Activated naive CD4-positive, alpha-beta T cell treated with anti-CD3 and anti-CD28 coated beads, Interleukin-2, amount 50 U/mL, for 72 hours (primary cell): ENCODE measurements around the gene EDRF1. TPM values are rescaled to one million over a fixed set of nuclear protein-coding genes. Genes with fewer than 3 reads are reported as not detected.
A peak's percentile ranks its signal among the peaks of the same experiment; 100 is the strongest.
"Not testable (repeated sequence)": the region's sequence is repeated elsewhere in the genome, so short reads cannot be mapped to it uniquely, and the experiment has no call there.

ENCODE experiments used
- ATAC-seq, 2 donors: fragments of 150-1000 bp; cut with Tn5 transposase; 2 replicates each; pipeline ENCODE4 v1.10.0; 2021; ENCODE audit warnings: mild to moderate bottlenecking in 2 of 2, moderate library complexity in 2 of 2
- DNase-seq, 2 donors: peaks; one replicate each; pipeline ENCODE4 v3.0.0; 2021 to 2022; ENCODE audit warnings: low spot score in 2 of 2
- H3K27ac Mint-ChIP-seq, 2 donors: one replicate each; pipeline ENCODE4 v1.8.0; 2022; ENCODE audit warnings: mild to moderate bottlenecking in 2 of 2, mixed read lengths in 2 of 2
- H3K36me3 Mint-ChIP-seq, 2 donors: one replicate each; pipeline ENCODE4 v1.8.0; 2022; ENCODE audit warnings: mixed read lengths in 2 of 2
- H3K9me3 Mint-ChIP-seq, 2 donors: one replicate each; pipeline ENCODE4 v1.8.0; 2022; ENCODE audit warnings: mixed read lengths in 2 of 2
- total RNA-seq, 2 donors: library from RNA; stranded (reverse); gene quantifications; one replicate each; pipeline ENCODE4 v1.2.3, GENCODE V29; 2022

Gene EDRF1
- total RNA-seq, 2 donors from 2014 or later = 33.9 to 34.4 TPM

DNA sequence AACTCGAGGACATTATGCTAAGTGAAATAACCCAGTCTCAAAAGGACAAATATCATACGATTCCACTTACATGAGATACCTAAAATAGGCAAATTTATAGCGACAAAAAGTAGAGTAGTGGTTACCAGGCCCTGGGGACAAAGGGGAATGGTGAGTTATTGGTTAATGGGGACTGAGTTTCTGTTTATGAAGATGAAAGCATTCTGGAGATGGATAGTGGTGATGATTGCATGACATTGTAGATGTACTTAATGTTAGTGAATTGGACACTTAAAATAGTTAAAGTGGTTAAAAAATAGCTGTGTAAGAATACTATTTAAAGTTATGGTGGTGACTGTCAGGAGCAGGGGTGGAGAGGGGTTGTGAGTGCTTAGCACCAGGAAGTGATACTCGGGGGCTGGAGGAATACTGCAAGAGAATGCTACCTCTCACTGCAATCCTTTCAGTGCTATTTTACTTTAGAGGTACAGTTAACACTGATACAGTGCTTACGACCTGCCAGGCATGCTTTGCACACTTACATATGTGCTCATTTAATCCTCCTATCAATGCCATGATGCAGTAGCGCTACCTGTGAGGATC is 19.9 kb upstream of the EDRF1 start:
- no peak for ATAC-seq
- Mint-ChIP-seq H3K9me3 (peaks cover 0 to 5% of the 10 kb centered on the region in 2 donors), H3K36me3 (no peaks in the 10 kb centered on the region), H3K27ac (no peak overlapping the region)
- DNase-seq = no peak

DNA sequence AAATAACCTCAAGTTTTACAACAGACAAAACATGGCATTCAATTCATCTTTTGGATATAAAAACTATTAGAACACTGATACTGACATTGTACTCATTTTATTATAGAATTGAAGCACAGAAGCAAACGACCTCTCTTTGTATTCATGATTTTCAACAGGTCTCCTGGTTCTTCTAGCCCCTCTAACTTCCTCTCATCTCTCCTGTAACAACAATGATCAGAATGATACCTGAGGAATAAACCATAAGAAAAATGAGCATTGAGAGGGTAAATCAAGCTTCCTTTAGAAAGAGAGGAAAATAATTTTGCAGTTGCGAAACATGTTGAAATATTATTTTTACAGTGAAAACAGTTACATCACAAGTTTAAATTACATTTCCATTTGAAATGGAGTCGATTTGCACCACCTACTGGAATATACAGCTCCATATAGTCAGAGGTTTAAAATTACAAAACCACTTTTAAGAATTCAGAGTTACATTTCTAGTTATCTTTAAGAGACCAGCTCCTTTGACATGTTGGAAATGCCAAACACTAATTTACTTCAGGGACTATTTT is 19.1 kb upstream of the EDRF1 start:
- H3K27ac Mint-ChIP-seq = no peak overlapping the region
- H3K9me3 Mint-ChIP-seq = peaks cover 0 to 5% of the 10 kb centered on the region in 2 donors
- H3K36me3 Mint-ChIP-seq = no peaks in the 10 kb centered on the region
- DNase-seq (no peak), ATAC-seq (no peak)

- peaks cover 13 to 16% of the 10 kb centered on the region in 2 donors for H3K9me3 Mint-ChIP-seq
- DNase-seq = no peak
- peaks cover 6 to 15% of the 10 kb centered on the region in 2 donors for H3K36me3 Mint-ChIP-seq
- ATAC-seq = no peak
- no peak overlapping the region for H3K27ac Mint-ChIP-seq
Measured at GRCh38 chr10:125707541-125708468, 11.7 kb upstream of the EDRF1 start.

DNA sequence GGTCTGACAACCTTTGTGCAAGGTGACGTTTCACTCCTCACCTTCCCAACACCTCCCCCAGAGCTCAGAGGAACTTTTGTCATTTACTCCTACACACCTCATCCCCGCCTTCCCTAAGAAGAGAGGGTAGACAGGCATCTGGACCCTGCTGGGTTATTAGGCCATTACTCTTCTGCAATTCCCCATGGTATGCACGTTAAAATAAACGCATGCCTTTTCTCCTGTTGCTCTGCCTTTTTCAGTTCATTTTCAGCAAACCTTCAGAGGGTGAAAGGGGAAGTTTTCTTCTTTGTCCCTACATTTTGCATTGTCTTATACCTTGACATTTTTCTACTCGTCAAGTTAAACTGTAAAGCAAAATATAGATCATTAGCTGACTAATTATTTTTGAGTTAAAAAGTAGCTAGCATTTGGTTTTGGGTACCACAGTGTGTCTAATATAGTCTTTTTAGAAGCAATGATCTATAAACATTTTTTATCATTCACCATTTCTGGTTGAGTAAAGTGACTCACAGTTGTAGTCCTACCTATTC is 10.5 kb upstream of the EDRF1 start:
- Mint-ChIP-seq H3K9me3 (peaks cover 17 to 22% of the 10 kb centered on the region in 2 donors), H3K27ac (no peak overlapping the region), H3K36me3 (peaks cover 6 to 23% of the 10 kb centered on the region in 2 donors)
- DNase-seq (no peak), ATAC-seq (no peak)

- H3K36me3 Mint-ChIP-seq = peaks cover 6 to 23% of the 10 kb centered on the region in 2 donors
- H3K27ac Mint-ChIP-seq = no peak overlapping the region
- no peak for ATAC-seq
Measured at GRCh38 chr10:125709553-125710474, 9.7 kb upstream of the EDRF1 start.

DNA sequence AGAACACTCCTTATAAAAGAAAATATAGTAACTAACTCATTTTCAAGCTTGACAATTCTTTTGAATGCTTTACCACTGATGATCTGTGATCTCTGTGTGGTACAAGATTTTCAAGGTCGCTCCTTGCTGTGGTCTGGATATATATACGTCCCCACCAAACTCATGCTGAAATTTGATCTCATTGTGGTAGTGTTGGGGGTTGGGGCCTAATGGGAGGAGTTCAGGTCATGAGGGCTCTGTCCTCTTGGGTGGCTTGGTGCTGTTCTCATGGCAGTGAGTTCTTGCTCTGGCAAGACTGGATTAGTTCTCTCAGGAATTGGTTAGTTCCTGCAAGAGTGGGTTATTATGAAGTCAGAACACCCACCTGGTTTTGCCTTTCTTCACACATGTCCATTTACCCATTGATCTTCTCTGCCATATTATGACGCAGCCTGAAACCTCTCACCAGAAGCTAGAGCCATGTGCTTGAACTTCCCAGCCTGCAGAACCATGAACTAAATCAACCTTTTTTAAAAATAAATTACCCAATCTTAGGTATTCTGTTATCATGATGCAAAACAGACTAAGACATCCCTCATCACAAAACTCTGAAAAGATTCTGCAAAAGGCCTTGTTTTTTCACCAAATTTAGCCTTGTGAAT is 8.3 kb upstream of the EDRF1 start:
- DNase-seq (no peak), ATAC-seq (no peak)
- H3K27ac Mint-ChIP-seq = no peak overlapping the region
- peaks cover 6 to 23% of the 10 kb centered on the region in 2 donors for H3K36me3 Mint-ChIP-seq
- peaks cover 17 to 25% of the 10 kb centered on the region in 2 donors for H3K9me3 Mint-ChIP-seq

More at GRCh38 chr10:125709553-125710474, 9.7 kb upstream of the EDRF1 start:
- no peak for DNase-seq
- H3K9me3 Mint-ChIP-seq = peaks cover 17 to 25% of the 10 kb centered on the region in 2 donors

DNA sequence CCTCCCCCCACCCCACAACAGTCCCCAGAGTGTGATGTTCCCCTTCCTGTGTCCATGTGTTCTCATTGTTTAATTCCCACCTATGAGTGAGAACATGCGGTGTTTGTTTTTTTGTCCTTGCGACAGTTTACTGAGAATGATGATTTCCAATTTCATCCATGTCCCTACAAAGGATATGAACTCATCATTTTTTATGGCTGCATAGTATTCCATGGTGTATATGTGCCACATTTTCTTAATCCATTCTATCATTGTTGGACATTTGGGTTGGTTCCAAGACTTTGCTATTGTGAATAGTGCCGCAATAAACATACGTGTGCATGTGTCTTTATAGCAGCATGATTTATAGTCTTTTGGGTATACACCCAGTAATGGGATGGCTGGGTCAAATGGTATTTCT is 4.8 kb upstream of the EDRF1 start:
- peaks cover 17 to 25% of the 10 kb centered on the region in 2 donors for H3K9me3 Mint-ChIP-seq
- peaks cover 14 to 35% of the 10 kb centered on the region in 2 donors for H3K36me3 Mint-ChIP-seq
- not testable (repeated sequence) for DNase-seq, H3K27ac Mint-ChIP-seq, ATAC-seq

GRCh38 chr10:125720002-125720382 is 483 bp downstream of the EDRF1 start:
- Mint-ChIP-seq H3K36me3 (peaks cover 29 to 39% of the 10 kb centered on the region in 2 donors), H3K27ac (peak overlapping the region; percentile 97 to 98), H3K9me3 (no peaks in the 10 kb centered on the region)
- DNase-seq (no peak), ATAC-seq (no peak)

DNA sequence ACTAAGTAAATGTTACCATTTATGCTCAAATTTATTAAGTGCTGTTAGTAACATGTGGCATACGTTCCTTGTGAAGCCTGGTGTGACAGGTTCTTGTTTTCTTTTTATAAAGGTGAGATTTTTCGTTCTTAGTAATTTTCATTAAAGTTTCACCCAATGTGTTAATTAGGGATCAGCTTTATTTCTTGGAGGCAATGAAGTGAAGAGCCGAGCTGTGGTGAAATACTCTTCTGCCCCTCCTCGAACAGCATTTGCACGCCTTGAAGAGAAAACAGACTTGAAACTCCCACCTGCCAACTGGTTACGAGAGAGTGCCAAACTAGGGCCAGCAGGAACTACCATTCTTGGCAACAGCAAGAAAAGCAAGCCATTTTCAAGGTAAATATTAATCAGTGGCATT is 1.5 kb downstream of the EDRF1 start:
- Mint-ChIP-seq H3K27ac (peak overlapping the region in 1 of 2 donors; percentile 50), H3K9me3 (no peaks in the 10 kb centered on the region), H3K36me3 (peaks cover 37 to 47% of the 10 kb centered on the region in 2 donors)
- DNase-seq = no peak
- ATAC-seq = no peak

DNA sequence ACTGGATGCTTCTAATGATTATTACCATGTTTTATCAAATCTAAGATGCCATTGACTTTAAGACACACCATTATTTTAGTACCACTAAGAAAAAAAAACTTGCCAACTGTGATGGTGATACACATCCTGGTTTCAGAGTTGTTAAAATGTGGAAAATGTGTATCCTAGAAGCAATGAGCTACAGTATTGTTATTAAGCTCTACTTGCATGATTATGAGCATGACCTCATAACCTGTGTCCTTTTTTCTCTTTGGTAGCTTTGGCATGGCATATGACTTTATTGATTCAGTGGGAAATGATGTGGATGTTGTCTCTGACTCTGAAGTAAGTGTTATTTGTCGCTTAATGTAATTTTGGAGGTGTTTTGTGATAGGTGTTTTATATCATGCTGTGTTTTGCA is 3.3 kb downstream of the EDRF1 start:
- ATAC-seq = no peak
- H3K27ac Mint-ChIP-seq = peak overlapping the region in 1 of 2 donors; percentile 82
- peaks cover 38 to 39% of the 10 kb centered on the region in 2 donors for H3K36me3 Mint-ChIP-seq
- DNase-seq = no peak
- no peaks in the 10 kb centered on the region for H3K9me3 Mint-ChIP-seq

- DNase-seq (no peak), ATAC-seq (no peak)
- Mint-ChIP-seq H3K27ac (no peak overlapping the region), H3K9me3 (no peaks in the 10 kb centered on the region), H3K36me3 (peaks cover 29 to 33% of the 10 kb centered on the region in 2 donors)
Measured at GRCh38 chr10:125726914-125727313, 7.4 kb downstream of the EDRF1 start.

- DNase-seq = no peak
- no peak for ATAC-seq
- Mint-ChIP-seq H3K9me3 (no peaks in the 10 kb centered on the region), H3K36me3 (peaks cover 28 to 35% of the 10 kb centered on the region in 2 donors), H3K27ac (no peak overlapping the region)
Measured at GRCh38 chr10:125727436-125727835, 7.9 kb downstream of the EDRF1 start.

DNA sequence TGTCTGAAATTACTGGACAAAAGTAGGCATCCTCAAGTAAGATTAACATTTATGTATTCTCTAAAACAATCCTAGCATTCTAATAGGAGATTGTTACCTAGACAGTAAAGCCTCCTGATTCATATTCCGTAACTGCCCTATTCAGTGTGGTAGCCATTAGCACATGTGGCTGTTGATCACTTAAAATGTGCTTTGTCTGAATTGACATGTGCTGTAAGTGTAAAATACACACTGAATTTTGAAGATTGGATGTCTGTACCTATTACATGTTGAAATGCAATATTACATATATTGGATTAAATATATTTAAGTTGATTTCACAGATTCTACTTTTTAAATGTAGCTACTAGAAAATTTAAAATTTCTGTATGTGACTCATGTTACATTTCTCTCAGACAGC is 14.6 kb downstream of the EDRF1 start:
- no peak for DNase-seq
- no peak for ATAC-seq
- Mint-ChIP-seq H3K36me3 (peaks cover 20 to 29% of the 10 kb centered on the region in 2 donors), H3K9me3 (no peaks in the 10 kb centered on the region), H3K27ac (no peak overlapping the region)

- no peaks in the 10 kb centered on the region for H3K9me3 Mint-ChIP-seq
- H3K27ac Mint-ChIP-seq = no peak overlapping the region
- ATAC-seq (no peak), DNase-seq (no peak)
- peaks cover 23 to 36% of the 10 kb centered on the region in 2 donors for H3K36me3 Mint-ChIP-seq
Measured at GRCh38 chr10:125734823-125735222, 15.3 kb downstream of the EDRF1 start.

DNA sequence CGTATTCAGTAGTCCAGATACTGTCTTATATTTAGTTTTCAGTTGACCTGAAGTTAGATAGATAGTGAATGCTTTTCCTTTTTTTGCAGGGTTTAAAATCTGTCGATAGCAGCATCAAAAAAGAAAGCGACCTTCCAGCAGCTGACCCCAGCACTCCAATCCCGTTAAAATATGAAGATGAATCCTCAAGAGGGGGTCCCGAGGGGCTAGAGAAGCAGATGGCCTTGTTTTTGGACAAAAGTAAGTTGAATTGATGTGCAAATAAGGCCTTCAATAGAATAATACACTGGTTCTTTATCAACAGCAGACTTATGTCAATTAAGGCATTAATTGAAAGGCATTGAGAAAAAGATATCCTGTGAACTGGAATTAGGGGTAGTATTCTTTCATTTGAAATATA is 18.7 kb downstream of the EDRF1 start:
- H3K36me3 Mint-ChIP-seq = peaks cover 32 to 43% of the 10 kb centered on the region in 2 donors
- no peak for ATAC-seq
- no peak overlapping the region for H3K27ac Mint-ChIP-seq
- no peak for DNase-seq
- H3K9me3 Mint-ChIP-seq = no peaks in the 10 kb centered on the region
